Muscle of leg (tissue), 11 donors: ENCODE data around the gene FXYD1. TPM values are rescaled to one million over a fixed set of nuclear protein-coding genes. Genes with fewer than 3 reads are reported as not detected.

ENCODE experiments used
- DNase-seq: peaks from one replicate; pipeline ENCODE4 v3.0.0; 2013
- H3K27ac ChIP-seq: one replicate; pipeline ENCODE4 v1.5.1; 2013; ENCODE audit warnings: mild to moderate bottlenecking, low read length, control low read depth
- H3K27me3 ChIP-seq: one replicate; pipeline ENCODE4 v1.6.1; 2013; ENCODE audit warnings: low read length; ENCODE audit not compliant: control insufficient read depth, insufficient read depth
- H3K36me3 ChIP-seq: one replicate; pipeline ENCODE4 v1.6.1; 2013; ENCODE audit warnings: low read length; ENCODE audit not compliant: control insufficient read depth, insufficient read depth
- H3K4me1 ChIP-seq: one replicate; pipeline ENCODE4 v1.6.1; 2013; ENCODE audit warnings: low read length; ENCODE audit not compliant: control insufficient read depth, insufficient read depth
- H3K4me3 ChIP-seq: one replicate; pipeline ENCODE4 v1.5.1; 2013; ENCODE audit warnings: low read length, control low read depth
- H3K9me3 ChIP-seq: replicated peaks from 2 replicates; pipeline ENCODE4 v1.6.1; 2013; ENCODE audit warnings: low read depth, low read length; ENCODE audit not compliant: control insufficient read depth
- WGBS: methylation state at CpG from one replicate; pipeline ENCODE4 v1.1.5; 2013; ENCODE audit warnings: missing lambda C conversion rate; ENCODE audit not compliant: insufficient coverage; 5-methylcytosine and 5-hydroxymethylcytosine counted together
- polyA plus RNA-seq, 8 donors: library from polyadenylated mRNA; unstranded; fragments of 120-200 nt; gene quantifications; one replicate each; pipeline versions ENCODE4 v1.2.1 to v1.2.3, GENCODE V29; 2013; ENCODE audit warnings: inconsistent platforms in 1 of 8, low replicate concordance in 1 of 8; ENCODE audit not compliant: insufficient read length in 8 of 8, insufficient read depth in 1 of 8
- total RNA-seq: library from RNA; stranded (reverse); fragments of 120-200 nt; gene quantifications from one replicate; pipeline ENCODE4 v1.2.4, GENCODE V29; 2013

FXYD1 gene
- total and polyA plus RNA-seq, 9 donors, result 144 to 301 (median 195) TPM

GRCh38 chr19:35160629-35161433 lies 22.2 kb downstream of the FXYD1 start:
- H3K27ac ChIP-seq, result no peak overlapping the region
- no peak overlapping the region for H3K4me3 ChIP-seq
- H3K4me1 ChIP-seq, result peaks cover under 1% of the 10 kb centered on the region
- H3K36me3 ChIP-seq, result no peaks in the 10 kb centered on the region
- no peak for DNase-seq
- peaks cover 23% of the 10 kb centered on the region for H3K27me3 ChIP-seq
- H3K9me3 ChIP-seq, result peaks cover 9% of the 10 kb centered on the region
- 88% methylated on average over 4 of the region's 9 CpGs for WGBS

GRCh38 chr19:35161434-35161743 lies 22.8 kb downstream of the FXYD1 start:
- no peaks in the 10 kb centered on the region for H3K36me3 ChIP-seq
- DNase-seq, result no peak
- H3K4me3 ChIP-seq, result no peak overlapping the region
- H3K4me1 ChIP-seq, result no peaks in the 10 kb centered on the region
- WGBS, result 89% methylated on average over 2 of the region's 2 CpGs
- H3K27ac ChIP-seq, result no peak overlapping the region
- H3K27me3 ChIP-seq, result peaks cover 17% of the 10 kb centered on the region
- peaks cover 15% of the 10 kb centered on the region for H3K9me3 ChIP-seq

GRCh38 chr19:35162471-35163326 lies 24.1 kb downstream of the FXYD1 start:
- 68% methylated on average over 3 of the region's 6 CpGs for WGBS
- Histone ChIP-seq H3K27me3 (peaks cover 6% of the 10 kb centered on the region), H3K36me3 (no peaks in the 10 kb centered on the region), H3K9me3 (peaks cover 19% of the 10 kb centered on the region), H3K4me1 (no peaks in the 10 kb centered on the region), H3K27ac (no peak overlapping the region), H3K4me3 (no peak overlapping the region)
- no peak for DNase-seq

- Histone ChIP-seq H3K9me3 (peaks cover 19% of the 10 kb centered on the region), H3K27ac (no peak overlapping the region), H3K36me3 (no peaks in the 10 kb centered on the region), H3K4me1 (no peaks in the 10 kb centered on the region), H3K27me3 (peaks cover 3% of the 10 kb centered on the region), H3K4me3 (no peak overlapping the region)
- no peak for DNase-seq
- WGBS, result no CpG with 5 or more reads among the region's 2 CpGs
These were observed 25.8 kb downstream of the FXYD1 start for GRCh38 chr19:35164418-35164817.

GRCh38 chr19:35165200-35166058 lies 26.8 kb downstream of the FXYD1 start:
- Histone ChIP-seq H3K4me1 (no peaks in the 10 kb centered on the region), H3K27ac (no peak overlapping the region), H3K9me3 (peaks cover 19% of the 10 kb centered on the region), H3K36me3 (no peaks in the 10 kb centered on the region), H3K4me3 (no peak overlapping the region), H3K27me3 (peaks cover 3% of the 10 kb centered on the region)
- no peak for DNase-seq
- 100% methylated on average over 1 of the region's 5 CpGs for WGBS

- no peak for DNase-seq
- Histone ChIP-seq H3K36me3 (no peaks in the 10 kb centered on the region), H3K27me3 (peaks cover 3% of the 10 kb centered on the region), H3K27ac (no peak overlapping the region), H3K4me1 (no peaks in the 10 kb centered on the region), H3K4me3 (no peak overlapping the region), H3K9me3 (peaks cover 19% of the 10 kb centered on the region)
- WGBS, result no CpG with 5 or more reads among the region's 7 CpGs
These were observed 27.8 kb downstream of the FXYD1 start for GRCh38 chr19:35166100-35167063.

- Histone ChIP-seq H3K4me3 (no peak overlapping the region), H3K4me1 (no peaks in the 10 kb centered on the region), H3K27ac (no peak overlapping the region), H3K36me3 (no peaks in the 10 kb centered on the region), H3K27me3 (peaks cover 3% of the 10 kb centered on the region), H3K9me3 (peaks cover 15% of the 10 kb centered on the region)
- WGBS, result no CpG with 5 or more reads among the region's 5 CpGs
- DNase-seq, result no peak
These were observed 28.9 kb downstream of the FXYD1 start for GRCh38 chr19:35167251-35168119.

- no peaks in the 10 kb centered on the region for H3K36me3 ChIP-seq
- 100% methylated on average over 1 of the region's 3 CpGs for WGBS
These were observed 29.6 kb downstream of the FXYD1 start for GRCh38 chr19:35168196-35168595.

More at GRCh38 chr19:35168196-35168595, 29.6 kb downstream of the FXYD1 start:
- peaks cover 15% of the 10 kb centered on the region for H3K9me3 ChIP-seq
- no peak overlapping the region for H3K4me3 ChIP-seq
- H3K27ac ChIP-seq, result no peak overlapping the region
- DNase-seq, result no peak
- H3K4me1 ChIP-seq, result no peaks in the 10 kb centered on the region
- H3K27me3 ChIP-seq, result peaks cover 3% of the 10 kb centered on the region
